Fibroblast of skin of left biceps (primary cell): Measurements from ENCODE around the gene IL1RN.

Experiments used
- DNase-seq, 2 experiments: peaks; one replicate each; pipeline ENCODE4 v3.0.0-alpha.2; 2013; ENCODE audit warnings: low read depth in 2 of 2

IL1RN gene

GRCh38 chr2:113103277-113103676, 24.1 kb upstream of the IL1RN start:
- DNase-seq, result no peak

- no peak for DNase-seq
Observed at GRCh38 chr2:113104054-113104611, 23.3 kb upstream of the IL1RN start.

GRCh38 chr2:113105047-113105785, 22.2 kb upstream of the IL1RN start:
- no peak for DNase-seq

- no peak for DNase-seq
Observed at GRCh38 chr2:113111121-113111520, 16.3 kb upstream of the IL1RN start.

GRCh38 chr2:113111823-113112287, 15.5 kb upstream of the IL1RN start:
- DNase-seq, result no peak

- DNase-seq, result no peak
Observed at GRCh38 chr2:113112441-113112840, 15.0 kb upstream of the IL1RN start.

GRCh38 chr2:113112871-113113270, 14.5 kb upstream of the IL1RN start:
- no peak for DNase-seq

GRCh38 chr2:113113807-113114206, 13.6 kb upstream of the IL1RN start:
- DNase-seq, result no peak

- no peak for DNase-seq
Observed at GRCh38 chr2:113114224-113114945, 13.0 kb upstream of the IL1RN start.

GRCh38 chr2:113114996-113115395, 12.4 kb upstream of the IL1RN start:
- DNase-seq, result no peak

GRCh38 chr2:113116100-113116958, 11.1 kb upstream of the IL1RN start:
- no peak for DNase-seq

GRCh38 chr2:113117541-113118262, 9.7 kb upstream of the IL1RN start:
- peak; percentile 73 to 80 for DNase-seq

GRCh38 chr2:113118263-113118657, 9.1 kb upstream of the IL1RN start:
- DNase-seq, result no peak

- no peak for DNase-seq
Observed at GRCh38 chr2:113119111-113119510, 8.3 kb upstream of the IL1RN start.

GRCh38 chr2:113120861-113121260, 6.5 kb upstream of the IL1RN start:
- no peak for DNase-seq

GRCh38 chr2:113122364-113122763, 5.0 kb upstream of the IL1RN start:
- DNase-seq, result no peak

- DNase-seq, result no peak
Observed at GRCh38 chr2:113123726-113124125, 3.7 kb upstream of the IL1RN start.

- no peak for DNase-seq
Observed at GRCh38 chr2:113124181-113124961, 3.0 kb upstream of the IL1RN start.

- DNase-seq, result no peak
Observed at GRCh38 chr2:113124984-113125855, 2.2 kb upstream of the IL1RN start.
